Adipocyte (in vitro differentiated cells): Measurements from ENCODE around the gene CCDC91.

ENCODE experiments used
- DNase-seq: peaks from one replicate; pipeline ENCODE4 v3.0.0-alpha.2; 2015; ENCODE audit warnings: low read depth
- H3K27me3 ChIP-seq: replicated peaks from 2 replicates; pipeline ENCODE4 v1.7.0; 2013; ENCODE audit warnings: mild to moderate bottlenecking, low read length, moderate library complexity; ENCODE audit not compliant: control insufficient read depth, insufficient read depth
- H3K36me3 ChIP-seq: 2 replicates; pipeline ENCODE4 v1.7.0; 2013; ENCODE audit warnings: low read length, mild to moderate bottlenecking, moderate library complexity; ENCODE audit not compliant: control insufficient read depth, insufficient read depth, severe bottlenecking
- H3K4me1 ChIP-seq: 2 replicates; pipeline ENCODE4 v1.7.0; 2013; ENCODE audit warnings: mild to moderate bottlenecking, low read length, moderate library complexity; ENCODE audit not compliant: control insufficient read depth, insufficient read depth
- H3K4me3 ChIP-seq: 2 replicates; pipeline ENCODE4 v1.7.0; 2013; ENCODE audit warnings: mild to moderate bottlenecking, low read length, moderate library complexity
- H3K9ac ChIP-seq: 2 replicates; pipeline ENCODE4 v1.7.0; 2013; ENCODE audit warnings: mild to moderate bottlenecking, low read length, moderate library complexity
- H3K9me3 ChIP-seq: 2 replicates; pipeline ENCODE4 v1.7.0; 2013; ENCODE audit warnings: mild to moderate bottlenecking, low read length, moderate library complexity; ENCODE audit not compliant: control insufficient read depth

The CCDC91 gene

GRCh38 chr12:28234444-28234843 is 44.2 kb downstream of the CCDC91 start:
- no peak for DNase-seq
- no peak overlapping the region for H3K4me3 ChIP-seq
- H3K9me3 ChIP-seq = no peaks in the 10 kb centered on the region
- peaks cover 53% of the 10 kb centered on the region for H3K4me1 ChIP-seq
- H3K27me3 ChIP-seq = no peaks in the 10 kb centered on the region
- no peaks in the 10 kb centered on the region for H3K36me3 ChIP-seq
- H3K9ac ChIP-seq = no peak overlapping the region

- Histone ChIP-seq H3K4me3 (no peak overlapping the region), H3K4me1 (peaks cover 47% of the 10 kb centered on the region), H3K36me3 (no peaks in the 10 kb centered on the region), H3K27me3 (no peaks in the 10 kb centered on the region), H3K9ac (no peak overlapping the region), H3K9me3 (no peaks in the 10 kb centered on the region)
- DNase-seq = no peak
Observed at GRCh38 chr12:28235015-28235414, 44.8 kb downstream of the CCDC91 start.

GRCh38 chr12:28235985-28236384 is 45.7 kb downstream of the CCDC91 start:
- no peaks in the 10 kb centered on the region for H3K36me3 ChIP-seq

GRCh38 chr12:28237423-28237822 is 47.2 kb downstream of the CCDC91 start:
- no peak for DNase-seq
- Histone ChIP-seq H3K4me3 (no peak overlapping the region), H3K9ac (no peak overlapping the region), H3K9me3 (no peaks in the 10 kb centered on the region), H3K36me3 (no peaks in the 10 kb centered on the region), H3K27me3 (no peaks in the 10 kb centered on the region), H3K4me1 (peaks cover 23% of the 10 kb centered on the region)

More at GRCh38 chr12:28235985-28236384, 45.7 kb downstream of the CCDC91 start:
- Histone ChIP-seq H3K9me3 (no peaks in the 10 kb centered on the region), H3K27me3 (no peaks in the 10 kb centered on the region), H3K4me3 (no peak overlapping the region), H3K4me1 (peaks cover 38% of the 10 kb centered on the region), H3K9ac (no peak overlapping the region)
- DNase-seq = no peak

- no peaks in the 10 kb centered on the region for H3K27me3 ChIP-seq
- H3K4me1 ChIP-seq = peaks cover 3% of the 10 kb centered on the region
- H3K9ac ChIP-seq = no peak overlapping the region
- H3K9me3 ChIP-seq = no peaks in the 10 kb centered on the region
- no peaks in the 10 kb centered on the region for H3K36me3 ChIP-seq
- H3K4me3 ChIP-seq = no peak overlapping the region
- no peak for DNase-seq
Observed at GRCh38 chr12:28239918-28240317, 49.7 kb downstream of the CCDC91 start.

GRCh38 chr12:28240853-28241252 is 50.6 kb downstream of the CCDC91 start:
- Histone ChIP-seq H3K27me3 (no peaks in the 10 kb centered on the region), H3K4me1 (no peaks in the 10 kb centered on the region), H3K9me3 (no peaks in the 10 kb centered on the region), H3K4me3 (no peak overlapping the region), H3K36me3 (no peaks in the 10 kb centered on the region), H3K9ac (no peak overlapping the region)
- no peak for DNase-seq

GRCh38 chr12:28242129-28242495 is 51.9 kb downstream of the CCDC91 start:
- Histone ChIP-seq H3K4me1 (no peaks in the 10 kb centered on the region), H3K4me3 (no peak overlapping the region), H3K9me3 (no peaks in the 10 kb centered on the region), H3K27me3 (no peaks in the 10 kb centered on the region), H3K36me3 (no peaks in the 10 kb centered on the region), H3K9ac (no peak overlapping the region)
- DNase-seq = no peak

GRCh38 chr12:28242496-28243309 is 52.4 kb downstream of the CCDC91 start:
- no peak for DNase-seq
- H3K9ac ChIP-seq = no peak overlapping the region
- no peaks in the 10 kb centered on the region for H3K9me3 ChIP-seq
- H3K4me1 ChIP-seq = no peaks in the 10 kb centered on the region
- no peak overlapping the region for H3K4me3 ChIP-seq
- no peaks in the 10 kb centered on the region for H3K36me3 ChIP-seq
- H3K27me3 ChIP-seq = no peaks in the 10 kb centered on the region

- no peak for DNase-seq
- H3K4me1 ChIP-seq = no peaks in the 10 kb centered on the region
- H3K36me3 ChIP-seq = no peaks in the 10 kb centered on the region
- no peak overlapping the region for H3K9ac ChIP-seq
- H3K9me3 ChIP-seq = no peaks in the 10 kb centered on the region
- H3K4me3 ChIP-seq = no peak overlapping the region
- no peaks in the 10 kb centered on the region for H3K27me3 ChIP-seq
Observed at GRCh38 chr12:28243310-28243633, 53.0 kb downstream of the CCDC91 start.

GRCh38 chr12:28247806-28248205 is 57.5 kb downstream of the CCDC91 start:
- no peak for DNase-seq
- Histone ChIP-seq H3K36me3 (no peaks in the 10 kb centered on the region), H3K9ac (no peak overlapping the region), H3K4me3 (no peak overlapping the region), H3K4me1 (no peaks in the 10 kb centered on the region), H3K27me3 (no peaks in the 10 kb centered on the region), H3K9me3 (no peaks in the 10 kb centered on the region)

GRCh38 chr12:28248555-28249145 is 58.4 kb downstream of the CCDC91 start:
- peaks cover 8% of the 10 kb centered on the region for H3K4me1 ChIP-seq
- no peak for DNase-seq
- no peak overlapping the region for H3K9ac ChIP-seq
- H3K9me3 ChIP-seq = no peaks in the 10 kb centered on the region
- H3K27me3 ChIP-seq = no peaks in the 10 kb centered on the region
- no peak overlapping the region for H3K4me3 ChIP-seq
- no peaks in the 10 kb centered on the region for H3K36me3 ChIP-seq
